ENCODE results near the gene GOLGA5.

- TF ChIP-seq CTCF (conservative IDR thresholded peaks at IDR 0.05) = no peak
- TF ChIP-seq ZFX (IDR thresholded peaks at IDR 0.05) = no peak
Measured at GRCh38 chr14:92841930-92842329, 47.8 kb downstream of the GOLGA5 start.
